Neural cell (in vitro differentiated cells): Measurements from ENCODE around the gene FTCD.

Experiments
- CTCF ChIP-seq: fragments of 450-650 bp; IDR thresholded peaks from 2 replicates; pipeline ENCODE4 v1.5.1; 2014; ENCODE audit warnings: antibody characterized with exemption, mild to moderate bottlenecking, moderate library complexity; ENCODE audit not compliant: poor library complexity, severe bottlenecking
- EP300 ChIP-seq: fragments of 450-650 bp; conservative IDR thresholded peaks from 2 replicates; pipeline ENCODE4 v1.6.1; 2014; ENCODE audit warnings: antibody characterized with exemption, mild to moderate bottlenecking, moderate library complexity; ENCODE audit not compliant: poor library complexity, severe bottlenecking
- EZH2 ChIP-seq: fragments of 200-600, 300-800 bp; shearing (Covaris generic), sonication (generic); IDR thresholded peaks from 2 replicates; pipeline ENCODE4 v1.6.1; 2014; ENCODE audit warnings: antibody characterized with exemption, low read length, borderline replicate concordance, mild to moderate bottlenecking; ENCODE audit not compliant: insufficient read depth, poor library complexity, severe bottlenecking
- MXI1 ChIP-seq: fragments of 450-650 bp; conservative IDR thresholded peaks from 2 replicates; pipeline ENCODE4 v1.6.1; 2014; ENCODE audit warnings: antibody characterized with exemption, mild to moderate bottlenecking; ENCODE audit not compliant: poor library complexity, severe bottlenecking
- POLR2AphosphoS5 ChIP-seq: IDR thresholded peaks from 2 replicates; pipeline ENCODE4 v1.6.1; 2012
- RAD21 ChIP-seq: fragments of 450-650 bp; conservative IDR thresholded peaks from 2 replicates; pipeline ENCODE4 v1.6.1; 2014; ENCODE audit warnings: antibody characterized with exemption, mild to moderate bottlenecking, moderate library complexity
- REST ChIP-seq: IDR thresholded peaks from 2 replicates; pipeline ENCODE4 v1.6.1; 2012; ENCODE audit warnings: borderline replicate concordance
- SMC3 ChIP-seq: fragments of 450-650 bp; conservative IDR thresholded peaks from 2 replicates; pipeline ENCODE4 v1.6.1; 2014; ENCODE audit warnings: antibody characterized with exemption, mild to moderate bottlenecking, moderate library complexity; ENCODE audit not compliant: poor library complexity

GRCh38 chr21:46161633-46162592, 6.5 kb upstream of the FTCD start:
- TF ChIP-seq CTCF (no peak), REST (no peak), EZH2 (no peak), MXI1 (no peak), EP300 (no peak), SMC3 (no peak), POLR2AphosphoS5 (no peak), RAD21 (no peak)
